LNCaP clone FGC (cell line): ENCODE measurements around the gene XPR1.

Experiments used
- DNase-seq: peaks from one replicate; pipeline ENCODE4 v3.0.0-alpha.2; 2011; ENCODE audit warnings: low read depth
- H3K4me3 ChIP-seq: 2 replicates; pipeline ENCODE4 v1.5.1; 2011; ENCODE audit warnings: mild to moderate bottlenecking, low read depth, low read length, control low read depth
- TF ChIP-seq, protein P1 (sequence below): IDR thresholded peaks from 2 replicates; pipeline ENCODE4 v1.5.1; 2012; ENCODE audit warnings: mild to moderate bottlenecking; ENCODE audit not compliant: control insufficient read depth, insufficient read depth; ENCODE audit errors: extremely low read depth

XPR1 gene

DNA sequence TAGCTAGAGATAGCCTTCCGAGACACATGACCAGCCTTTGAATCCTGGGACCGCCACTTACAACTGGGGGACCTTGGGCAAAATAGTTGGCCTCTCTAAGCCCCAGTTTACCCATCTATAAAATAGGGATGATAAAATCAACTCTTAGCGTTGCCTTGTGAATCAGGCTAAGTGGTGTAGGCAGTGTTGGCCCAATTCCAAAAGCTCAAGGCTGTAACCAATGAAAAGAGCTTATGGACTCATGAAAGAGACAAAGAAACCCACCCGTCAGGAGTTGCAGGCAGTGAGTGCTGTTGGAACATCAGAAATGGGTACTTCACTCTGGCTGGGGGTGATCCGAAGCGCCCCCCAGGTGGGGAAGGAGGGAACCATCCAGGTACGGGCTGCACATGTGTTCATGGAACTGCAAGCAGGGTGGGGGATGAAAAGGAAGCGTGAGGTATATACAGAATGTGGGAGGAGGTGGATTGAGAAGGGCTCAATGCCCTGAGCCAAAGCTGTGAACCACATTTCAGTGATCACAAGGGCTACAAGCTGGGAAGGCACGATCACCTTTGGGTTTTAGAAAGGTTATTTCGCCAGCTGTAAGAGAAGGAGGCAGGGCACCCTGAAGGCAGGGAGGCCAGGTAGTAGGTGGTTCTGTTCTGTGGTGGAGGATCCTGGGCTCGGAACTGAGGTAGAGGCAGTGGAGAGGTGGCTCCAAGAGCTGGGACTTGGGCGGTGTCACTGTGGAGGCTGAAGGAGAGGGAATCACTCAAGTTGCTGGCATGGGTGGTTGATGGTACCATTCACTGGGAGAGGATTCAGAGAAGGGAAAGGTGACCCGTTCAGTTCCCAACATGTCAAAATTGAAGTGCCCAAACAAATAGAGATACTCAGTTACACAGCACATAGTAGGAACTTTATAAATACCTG is 269.5 kb downstream of the XPR1 start:
- TF ChIP-seq, protein P1, sequence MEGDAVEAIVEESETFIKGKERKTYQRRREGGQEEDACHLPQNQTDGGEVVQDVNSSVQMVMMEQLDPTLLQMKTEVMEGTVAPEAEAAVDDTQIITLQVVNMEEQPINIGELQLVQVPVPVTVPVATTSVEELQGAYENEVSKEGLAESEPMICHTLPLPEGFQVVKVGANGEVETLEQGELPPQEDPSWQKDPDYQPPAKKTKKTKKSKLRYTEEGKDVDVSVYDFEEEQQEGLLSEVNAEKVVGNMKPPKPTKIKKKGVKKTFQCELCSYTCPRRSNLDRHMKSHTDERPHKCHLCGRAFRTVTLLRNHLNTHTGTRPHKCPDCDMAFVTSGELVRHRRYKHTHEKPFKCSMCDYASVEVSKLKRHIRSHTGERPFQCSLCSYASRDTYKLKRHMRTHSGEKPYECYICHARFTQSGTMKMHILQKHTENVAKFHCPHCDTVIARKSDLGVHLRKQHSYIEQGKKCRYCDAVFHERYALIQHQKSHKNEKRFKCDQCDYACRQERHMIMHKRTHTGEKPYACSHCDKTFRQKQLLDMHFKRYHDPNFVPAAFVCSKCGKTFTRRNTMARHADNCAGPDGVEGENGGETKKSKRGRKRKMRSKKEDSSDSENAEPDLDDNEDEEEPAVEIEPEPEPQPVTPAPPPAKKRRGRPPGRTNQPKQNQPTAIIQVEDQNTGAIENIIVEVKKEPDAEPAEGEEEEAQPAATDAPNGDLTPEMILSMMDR, result no peak
- no peak for DNase-seq
- no peak overlapping the region for H3K4me3 ChIP-seq

DNA sequence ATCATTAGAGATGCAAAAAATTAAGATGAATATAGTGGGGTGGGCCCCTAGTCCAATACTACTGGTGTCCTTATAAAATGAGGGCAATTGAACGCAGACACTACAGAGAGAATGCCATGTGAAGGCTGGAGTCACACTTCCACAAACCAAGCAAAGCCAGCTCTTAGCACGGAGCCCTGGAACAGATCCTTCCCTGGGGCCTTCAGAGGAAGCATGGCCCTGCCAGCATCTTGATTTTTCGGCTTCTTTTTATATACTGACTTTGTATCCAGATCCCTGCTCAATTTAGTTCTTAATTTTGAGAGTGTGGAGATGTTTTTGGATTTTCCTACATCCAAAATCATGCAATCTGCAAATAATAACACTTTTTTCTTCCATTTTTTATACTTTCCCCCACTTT is 270.7 kb downstream of the XPR1 start:
- TF ChIP-seq, protein P1, result no peak
- DNase-seq, result no peak
- H3K4me3 ChIP-seq, result no peak overlapping the region

DNA sequence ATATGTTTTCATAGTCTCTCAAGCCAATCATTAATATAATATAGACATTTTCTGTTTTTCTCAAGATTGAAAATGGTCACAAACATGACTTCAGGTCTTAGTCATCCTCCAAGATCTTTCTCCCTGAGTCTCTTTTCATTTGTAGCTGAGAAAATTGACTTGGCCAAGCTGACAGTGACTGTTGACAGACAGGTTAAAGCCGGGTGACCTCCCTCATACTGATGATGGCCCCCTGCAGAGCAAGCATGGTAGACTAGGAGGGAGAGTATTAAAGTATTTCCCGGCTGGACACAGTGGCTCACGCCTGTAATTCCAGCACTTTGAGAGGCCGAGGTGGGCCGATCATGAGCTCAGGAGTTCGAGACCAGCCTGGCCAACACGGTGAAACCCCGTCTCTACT is 274.1 kb downstream of the XPR1 start:
- H3K4me3 ChIP-seq, result no peak overlapping the region
- TF ChIP-seq, protein P1, result no peak
- DNase-seq, result no peak

DNA sequence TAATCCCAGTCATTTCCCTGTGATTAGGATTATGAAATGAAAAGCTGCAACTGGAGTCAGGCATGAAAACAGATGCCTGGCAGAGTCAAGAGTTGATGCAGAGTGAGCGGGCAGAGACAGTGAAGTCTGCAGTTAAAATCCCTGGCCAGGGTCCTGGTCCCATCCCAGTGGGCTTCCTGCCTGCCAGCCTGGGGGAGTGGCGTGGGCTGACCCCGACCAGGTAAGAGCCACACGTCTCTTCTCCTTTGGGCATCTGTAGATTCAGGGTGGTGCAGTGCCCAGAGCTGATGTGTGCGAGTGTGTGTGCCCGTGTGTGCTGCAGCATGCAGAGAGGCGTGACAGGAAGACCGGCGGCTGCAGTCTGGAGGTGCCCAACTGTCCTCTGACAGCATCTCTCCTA is 274.7 kb downstream of the XPR1 start:
- no peak overlapping the region for H3K4me3 ChIP-seq
- no peak for DNase-seq
- TF ChIP-seq, protein P1, result no peak

DNA sequence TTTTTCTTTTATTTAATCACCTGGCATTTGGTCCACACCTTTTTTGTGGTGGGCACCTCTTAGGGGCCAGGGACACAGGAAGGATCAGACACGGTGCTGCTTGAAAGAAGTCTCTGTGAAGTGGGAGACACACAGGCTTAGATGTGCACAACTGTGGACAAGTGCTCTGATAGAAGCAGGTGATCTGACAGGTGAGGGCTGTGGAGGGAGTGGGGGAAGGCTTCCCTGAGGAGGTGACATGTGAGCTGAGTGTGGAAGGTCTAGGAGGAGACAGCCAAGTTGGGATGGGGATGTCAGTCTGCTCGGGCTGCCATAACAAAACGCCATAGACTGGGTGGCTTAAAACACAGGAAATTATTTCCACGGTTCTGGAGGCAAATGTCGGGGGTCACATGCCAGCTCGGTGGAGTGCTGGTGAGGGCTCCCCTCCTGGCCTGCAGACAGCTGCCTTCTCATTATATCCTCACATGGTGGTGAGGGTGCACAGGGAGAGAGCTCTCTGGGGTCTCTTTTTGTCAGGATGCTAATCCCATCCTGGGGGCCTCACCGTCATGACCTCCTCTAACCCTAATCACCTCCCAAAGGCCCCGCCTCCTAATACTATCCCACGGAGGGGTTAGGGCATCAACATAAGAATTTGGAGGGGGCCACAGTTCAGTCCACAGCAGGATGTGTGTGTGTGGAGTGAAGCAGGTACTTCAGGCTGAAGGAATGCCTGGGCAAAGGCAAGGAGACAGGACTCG is 275.7 kb downstream of the XPR1 start:
- H3K4me3 ChIP-seq, result no peak overlapping the region
- DNase-seq, result no peak
- TF ChIP-seq, protein P1, result no peak

DNA sequence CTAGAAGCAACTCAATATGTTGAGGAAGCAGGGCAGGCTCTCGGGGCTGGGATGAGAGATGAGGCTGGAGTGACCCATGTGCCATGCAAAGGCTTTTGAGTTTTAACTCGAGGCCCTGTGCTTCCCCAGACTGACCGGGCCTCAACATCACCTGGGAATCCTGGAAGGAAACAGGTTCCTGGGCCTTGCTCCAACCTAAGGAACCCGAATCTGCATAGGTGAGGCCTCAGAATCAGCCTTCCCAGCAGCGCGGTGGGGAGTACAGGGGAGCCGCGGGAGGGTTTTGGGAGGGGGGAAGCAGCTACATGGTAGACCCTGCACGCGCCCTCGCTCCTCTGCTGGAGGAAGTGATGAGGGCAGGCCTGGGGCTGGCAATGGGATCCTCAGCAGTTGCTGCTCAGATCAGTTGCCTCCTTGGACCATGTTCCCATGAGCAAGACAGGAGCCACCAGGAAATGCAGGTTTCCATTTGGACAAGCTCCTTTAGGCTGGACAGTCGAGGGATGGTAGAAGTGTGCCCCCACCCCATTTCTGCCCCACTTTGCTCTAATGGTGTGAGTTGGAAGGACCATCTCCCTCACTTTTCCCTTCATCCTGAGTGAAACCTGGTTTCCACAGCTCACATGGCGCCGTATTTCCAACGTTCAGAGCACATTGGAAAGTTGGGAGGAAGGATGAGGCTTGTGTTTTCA is 276.4 kb downstream of the XPR1 start:
- TF ChIP-seq, protein P1, result no peak
- no peak for DNase-seq
- H3K4me3 ChIP-seq, result no peak overlapping the region
